Smooth muscle cell of bladder (primary cell): ENCODE measurements around the gene LRRC57. TPM values are rescaled to one million over a fixed set of nuclear protein-coding genes. Genes with fewer than 3 reads are reported as not detected.

Source experiments
- total RNA-seq: library from RNA; depleted of rRNA; stranded (reverse); fragments of >200 nt; gene quantifications from 2 replicates; pipeline ENCODE4 v1.2.3, GENCODE V29; 2014

Gene LRRC57
- total RNA-seq: 8.4 and 9.0 TPM in 2 replicates

DNA sequence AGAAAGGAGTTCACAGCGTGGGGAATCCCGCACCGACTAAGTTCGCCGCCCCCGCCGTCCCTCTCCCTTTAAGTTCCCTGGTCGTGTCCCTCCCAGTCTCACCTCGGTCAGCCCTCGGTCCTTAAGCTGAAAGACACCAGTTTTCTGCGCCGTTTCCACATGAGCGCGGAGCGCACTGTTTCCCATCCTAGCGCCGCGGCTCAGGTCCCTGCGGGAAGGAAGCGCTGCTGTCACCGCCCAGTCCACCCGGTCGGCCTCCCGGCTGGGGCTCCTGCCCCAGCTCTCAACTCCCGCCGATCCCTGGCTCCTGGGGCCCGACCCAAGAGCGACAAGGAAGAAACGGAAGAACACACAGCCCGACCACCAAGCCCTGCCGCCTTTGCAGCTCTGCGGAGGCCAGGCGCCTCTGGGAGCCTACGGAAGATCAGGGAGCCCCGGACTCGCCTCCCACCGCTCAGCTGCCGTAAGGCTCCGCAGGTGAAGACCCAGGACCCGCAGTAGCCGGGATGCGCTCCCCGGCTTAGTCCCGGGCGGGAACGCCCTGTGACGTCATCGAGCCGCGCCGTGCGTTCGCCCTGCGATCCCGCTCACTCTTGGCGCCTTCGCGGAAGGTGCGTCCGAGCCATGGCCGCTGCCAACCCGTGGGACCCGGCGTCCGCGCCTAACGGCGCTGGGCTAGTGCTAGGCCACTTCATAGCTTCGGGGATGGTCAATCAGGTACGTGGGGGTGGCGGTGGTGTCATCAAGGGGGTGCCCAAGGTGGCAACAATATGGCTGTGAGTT is at the start of gene LRRC57, which contains the start of gene HAUS2:
Gene LRRC57 (minus strand): TSS at position 545 of the 783 bp plus-strand sequence. CDS start 359 bp downstream, at position 186.
Gene HAUS2 (plus strand): TSS at position 590 of the 783 bp plus-strand sequence. CDS start 35 bp downstream, at position 625.

GRCh38 chr15:42575188-42576039 is 26.8 kb upstream of the LRRC57 start, which contains the start of gene STARD9:
Gene STARD9 (plus strand): TSS chr15:42575606. CDS start chr15:42575716, 110 bp downstream.

DNA sequence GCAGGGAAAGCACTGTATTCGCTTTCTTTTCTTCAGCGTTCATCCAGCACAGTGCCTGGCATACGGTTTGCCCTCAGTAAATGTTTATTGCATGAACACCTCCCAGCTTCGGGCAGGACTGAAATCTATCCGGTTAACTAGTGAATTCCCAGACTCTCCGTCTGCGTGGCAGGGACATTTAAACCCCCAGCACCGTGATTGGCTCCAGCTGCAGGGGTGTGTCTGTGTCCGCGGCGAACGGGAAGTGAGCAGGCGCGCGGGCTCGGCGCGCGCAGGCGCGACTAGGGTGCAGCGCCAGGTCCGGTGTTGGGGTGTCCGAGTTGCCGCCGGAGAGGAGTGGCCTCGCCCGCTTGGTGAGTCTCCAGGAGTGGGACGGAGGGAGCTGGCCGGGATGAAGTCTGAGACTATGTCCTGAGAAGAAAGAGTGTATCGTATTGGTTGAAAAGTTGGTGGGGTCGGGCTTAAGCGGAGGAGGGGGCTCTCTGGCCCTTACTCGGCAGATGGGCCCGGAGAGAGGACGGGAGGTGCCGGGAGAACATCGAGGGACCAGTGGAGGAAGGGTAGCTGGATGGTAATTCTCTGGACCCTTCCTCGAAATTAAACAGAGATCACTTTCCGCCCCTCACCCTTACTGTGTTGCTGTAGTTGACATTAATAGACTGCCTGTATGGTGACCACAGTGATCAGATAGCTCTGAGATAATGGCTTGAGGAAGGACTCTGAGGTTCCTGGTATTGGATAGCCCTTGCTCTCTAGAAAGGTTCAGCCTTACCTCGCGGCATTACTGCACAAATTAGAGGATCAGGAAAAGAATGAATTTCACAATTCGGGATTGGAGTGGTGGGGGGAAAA is 53.0 kb downstream of the LRRC57 start, which contains the start of gene SNAP23:
Gene SNAP23 (plus strand): TSS at position 274 of the 852 bp plus-strand sequence. CDS start 16,213 bp downstream, outside the sequence.

DNA sequence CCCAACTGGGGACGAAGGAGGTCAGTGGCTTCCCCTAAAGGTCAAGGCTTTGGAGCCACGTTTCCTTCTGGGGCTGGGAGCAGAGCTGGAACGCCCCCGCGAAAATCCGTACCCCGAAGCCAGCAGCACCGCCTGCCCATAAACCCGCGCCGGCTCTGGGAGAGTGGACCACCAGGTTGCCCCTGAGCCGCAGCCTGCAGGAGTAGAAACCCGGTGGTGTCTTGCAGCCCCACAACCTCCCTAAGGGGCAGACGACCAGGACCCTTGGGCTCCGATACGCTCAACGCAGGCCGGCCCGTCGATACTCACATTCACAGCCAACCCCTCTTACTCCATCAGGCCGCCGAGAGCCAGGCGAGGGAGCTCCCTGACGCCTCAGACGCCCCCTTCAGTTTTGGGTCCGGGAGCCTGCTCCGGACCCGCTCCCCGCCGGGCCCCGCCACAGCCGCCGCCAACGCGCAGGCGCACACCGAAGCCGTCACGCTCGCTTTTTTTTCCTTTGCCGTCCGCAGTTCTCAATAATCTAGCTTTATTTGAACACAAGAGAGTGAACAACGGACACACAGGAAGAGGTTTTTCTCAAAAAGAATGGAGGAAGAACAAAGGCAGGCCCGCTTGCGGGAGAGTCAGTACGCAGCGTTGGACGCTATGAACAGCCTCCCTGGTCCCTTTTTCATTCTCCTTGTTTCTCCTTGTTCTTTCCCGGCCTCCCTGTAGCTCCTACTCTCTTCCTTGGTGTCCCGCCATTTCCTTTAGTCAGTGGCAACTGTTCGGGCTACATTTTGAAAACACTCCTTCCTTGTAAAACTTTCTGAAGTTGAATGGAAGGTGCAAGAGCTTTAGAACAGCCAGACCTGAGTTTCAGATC is 57.7 kb downstream of the LRRC57 start, which contains the start of gene ZNF106:
Gene ZNF106 (minus strand): TSS at position 471 of the 868 bp plus-strand sequence. CDS start 18,852 bp downstream, outside the sequence.

Other genes starting within 250 kb of the LRRC57 start
- gene CAPN3, start 189.3 kb downstream of the LRRC57 start, total RNA-seq: 1.6 and 1.7 TPM in 2 replicates
- gene ZNF106, start 57.7 kb downstream of the LRRC57 start, total RNA-seq: 76.9 and 90.5 TPM in 2 replicates
- 86.8 and 110 TPM in 2 replicates for gene SNAP23, start 53.2 kb downstream of the LRRC57 start, total RNA-seq
- gene HAUS2, start within 50 bp of the LRRC57 start, total RNA-seq: 21.6 and 24.5 TPM in 2 replicates
- 3.7 and 4.0 TPM in 2 replicates for gene STARD9, start 26.8 kb upstream of the LRRC57 start, total RNA-seq
- 9.3 and 10.5 TPM in 2 replicates for gene CDAN1, start 188.3 kb upstream of the LRRC57 start, total RNA-seq